ENCODE data around the gene DNAH17. TPM values are rescaled to one million over a fixed set of nuclear protein-coding genes. Genes with fewer than 3 reads are reported as not detected.

The DNAH17 gene
- total RNA-seq, 1 experiment from 2014 or later, result 0.18 TPM

DNA sequence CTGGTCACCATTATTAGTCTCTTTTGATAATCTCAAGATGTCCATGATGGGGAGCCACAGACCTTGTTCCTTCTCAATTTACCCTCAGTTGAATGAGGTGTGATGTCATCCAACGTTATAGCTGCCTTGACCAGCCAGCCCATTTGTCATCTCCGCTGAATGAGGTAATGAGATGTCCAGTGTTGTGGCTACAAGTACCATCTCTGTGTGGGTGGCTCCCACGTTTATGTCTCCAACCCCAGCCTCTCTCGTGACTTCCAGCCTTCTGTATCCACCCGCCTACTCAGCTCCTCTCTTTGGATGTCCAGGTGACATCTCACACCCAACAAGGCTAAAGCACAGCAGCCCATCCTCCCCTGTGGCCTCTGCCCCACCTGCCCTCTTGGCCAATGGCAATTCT lies 18.2 kb downstream of the DNAH17 start:
- ChIA-PET CTCF (no interaction called here), POLR2A (no interaction called here)
- H3K9me3 ChIP-seq (ENCODE audit: control insufficient read depth, insufficient read depth, low read depth, low read length), result no peaks in the 10 kb centered on the region; the same call in 1 of the 2 replicates
- no TSS peak for BruUV-seq (replicated peaks)
- no peaks in the 10 kb centered on the region for H3K27me3 ChIP-seq (ENCODE audit: control insufficient read depth, insufficient read depth, low read length)
- no peak overlapping the region for H3K27ac ChIP-seq (ENCODE audit: low read length)
- intact Hi-C loops (cut with micrococcal nuclease; ENCODE audit: unreplicated experiment), result no loop called here
- H3K4me1 ChIP-seq (ENCODE audit: control insufficient read depth, insufficient read depth, low read length), result no peaks in the 10 kb centered on the region
- no peaks in the 10 kb centered on the region for H3K36me3 ChIP-seq (ENCODE audit: control insufficient read depth, insufficient read depth, low read length)
- in situ Hi-C loops (cut with HindIII; ENCODE audit: low pct_unique_long_range_greater_than_20kb, low sequenced_read_pairs), result no loop called here
- ATAC-seq (no peak), DNase-seq (ENCODE audit: low read depth, low spot score) (no peak)
- no peak overlapping the region for H3K4me3 ChIP-seq (ENCODE audit: low read depth in 2 of 2, low read length in 2 of 2)
- TF ChIP-seq TCF7L2 (IDR thresholded peaks at IDR 0.05; ENCODE audit: low read depth, low read length) (no peak), SIN3A (IDR thresholded peaks at IDR 0.05; ENCODE audit: borderline replicate concordance, insufficient read depth, low read depth, low read length) (no peak), REST (IDR thresholded peaks at IDR 0.05; ENCODE audit: insufficient read depth in 1 of 2, low read depth in 2 of 2, low read length in 1 of 2) (no peak), CTCF (IDR thresholded peaks at IDR 0.05) (no peak), POLR2AphosphoS5 (IDR thresholded peaks at IDR 0.05; ENCODE audit: low read depth, low read length) (no peak)

GRCh38 chr17:78558181-78558850 lies 18.9 kb downstream of the DNAH17 start:
- H3K4me3 ChIP-seq (ENCODE audit: low read depth in 2 of 2, low read length in 2 of 2), result no peak overlapping the region
- H3K4me1 ChIP-seq (ENCODE audit: control insufficient read depth, insufficient read depth, low read length), result no peaks in the 10 kb centered on the region
- 0 out of 2 replicates have a peak, but pooled peaks have one; percentile 20 for TF ChIP-seq TCF7L2 (IDR thresholded peaks at IDR 0.05; ENCODE audit: low read depth, low read length)
- no peak for TF ChIP-seq REST (IDR thresholded peaks at IDR 0.05; ENCODE audit: insufficient read depth in 1 of 2, low read depth in 2 of 2, low read length in 1 of 2)
- no peak overlapping the region for H3K27ac ChIP-seq (ENCODE audit: low read length)
- DNase-seq (ENCODE audit: low read depth, low spot score), result peak; percentile 12
- no peaks in the 10 kb centered on the region for H3K36me3 ChIP-seq (ENCODE audit: control insufficient read depth, insufficient read depth, low read length)
- intact Hi-C loops (cut with micrococcal nuclease; ENCODE audit: unreplicated experiment) (no loop called here), in situ Hi-C loops (cut with HindIII; ENCODE audit: low pct_unique_long_range_greater_than_20kb, low sequenced_read_pairs) (no loop called here)
- peak; percentile 52 for ATAC-seq
- CTCF ChIA-PET, result no interaction called here
- BruUV-seq (replicated peaks), result no TSS peak
- H3K27me3 ChIP-seq (ENCODE audit: control insufficient read depth, insufficient read depth, low read length), result no peaks in the 10 kb centered on the region
- H3K9me3 ChIP-seq (ENCODE audit: control insufficient read depth, insufficient read depth, low read depth, low read length), result no peaks in the 10 kb centered on the region; the same call in 1 of the 2 replicates
- POLR2A ChIA-PET, result no interaction called here
